GM12875 (cell line): ENCODE measurements around the gene SORCS2.

ENCODE experiments used
- H3K4me3 ChIP-seq: one replicate; pipeline ENCODE4 v1.5.1; 2011; ENCODE audit warnings: low read depth, low read length, control low read depth
- CTCF ChIP-seq: IDR thresholded peaks from 2 replicates; pipeline ENCODE4 v1.5.1; 2011; ENCODE audit warnings: low read depth, mild to moderate bottlenecking, control low read depth, inconsistent platforms, low read length, moderate library complexity, borderline replicate concordance; ENCODE audit not compliant: insufficient read depth

The SORCS2 gene

GRCh38 chr4:7741946-7742806, 549.8 kb downstream of the SORCS2 start:
- H3K4me3 ChIP-seq: no peak overlapping the region
- TF ChIP-seq CTCF: no peak

GRCh38 chr4:7742807-7743280, 550.5 kb downstream of the SORCS2 start:
- H3K4me3 ChIP-seq: no peak overlapping the region
- TF ChIP-seq CTCF: no peak

GRCh38 chr4:7744142-7744804, 551.9 kb downstream of the SORCS2 start:
- no peak for TF ChIP-seq CTCF

GRCh38 chr4:7745301-7745885, 553.1 kb downstream of the SORCS2 start:
- no peak for TF ChIP-seq CTCF

More at GRCh38 chr4:7744142-7744804, 551.9 kb downstream of the SORCS2 start:
- H3K4me3 ChIP-seq: no peak overlapping the region

GRCh38 chr4:7746351-7747061, 554.2 kb downstream of the SORCS2 start:
- H3K4me3 ChIP-seq: no peak overlapping the region
- TF ChIP-seq CTCF: no peak

More at GRCh38 chr4:7745301-7745885, 553.1 kb downstream of the SORCS2 start:
- no peak overlapping the region for H3K4me3 ChIP-seq

GRCh38 chr4:7747062-7747385, 554.7 kb downstream of the SORCS2 start:
- no peak for TF ChIP-seq CTCF
- H3K4me3 ChIP-seq: no peak overlapping the region
